ENCODE measurements around the gene PDE3A.

GRCh38 chr12:20392339-20392738 is 24.0 kb downstream of the PDE3A start:
- TF ChIP-seq CTCF (conservative IDR thresholded peaks at IDR 0.05), result no peak
- TF ChIP-seq ZFX (IDR thresholded peaks at IDR 0.05), result no peak
